Measurements from ENCODE around the gene CCDC136.

Gene CCDC136

GRCh38 chr7:128844777-128845311, 53.1 kb downstream of the CCDC136 start:
- DNase-seq (ENCODE audit: low read depth in 2 of 2) = no peak

DNA sequence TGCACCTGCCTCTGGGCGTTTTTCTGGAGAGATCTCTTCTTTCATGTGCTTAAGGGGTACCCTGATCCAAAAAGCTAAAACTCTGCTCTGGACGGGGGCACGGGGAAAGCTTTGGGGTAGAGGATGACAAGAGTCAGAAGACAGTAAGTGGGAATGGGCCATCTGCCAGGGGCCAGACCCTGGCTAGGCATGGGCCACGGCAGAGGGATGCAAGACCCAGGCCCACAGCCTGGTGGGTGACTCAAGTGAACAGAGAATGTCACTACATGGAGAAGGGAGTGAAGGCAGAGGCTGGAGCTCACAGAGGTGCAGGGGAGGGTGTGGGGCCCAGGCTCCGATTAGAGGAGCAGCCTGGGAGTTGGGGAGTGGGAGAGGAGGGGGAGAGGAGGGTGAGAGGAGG, 53.7 kb downstream of the CCDC136 start:
- DNase-seq (ENCODE audit: low read depth in 2 of 2) = no peak

DNA sequence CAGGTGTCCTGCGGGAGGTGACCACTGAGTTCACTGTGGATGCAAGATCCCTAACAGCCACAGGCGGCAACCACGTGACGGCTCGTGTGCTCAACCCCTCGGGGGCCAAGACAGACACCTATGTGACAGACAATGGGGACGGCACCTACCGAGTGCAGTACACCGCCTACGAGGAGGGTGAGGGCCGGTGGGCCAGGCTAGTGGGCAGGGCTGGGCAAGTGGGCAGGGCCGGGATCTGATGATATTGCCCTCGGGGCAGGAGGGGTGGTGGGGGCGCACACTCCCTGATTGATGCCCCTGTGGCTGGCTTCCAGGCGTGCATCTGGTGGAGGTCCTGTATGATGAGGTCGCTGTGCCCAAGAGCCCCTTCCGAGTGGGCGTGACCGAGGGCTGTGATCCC, 54.2 kb downstream of the CCDC136 start:
- DNase-seq (ENCODE audit: low read depth in 2 of 2) = no peak

- no peak for DNase-seq (ENCODE audit: low read depth in 2 of 2)
These were observed 55.1 kb downstream of the CCDC136 start for GRCh38 chr7:128846781-128847444.

DNA sequence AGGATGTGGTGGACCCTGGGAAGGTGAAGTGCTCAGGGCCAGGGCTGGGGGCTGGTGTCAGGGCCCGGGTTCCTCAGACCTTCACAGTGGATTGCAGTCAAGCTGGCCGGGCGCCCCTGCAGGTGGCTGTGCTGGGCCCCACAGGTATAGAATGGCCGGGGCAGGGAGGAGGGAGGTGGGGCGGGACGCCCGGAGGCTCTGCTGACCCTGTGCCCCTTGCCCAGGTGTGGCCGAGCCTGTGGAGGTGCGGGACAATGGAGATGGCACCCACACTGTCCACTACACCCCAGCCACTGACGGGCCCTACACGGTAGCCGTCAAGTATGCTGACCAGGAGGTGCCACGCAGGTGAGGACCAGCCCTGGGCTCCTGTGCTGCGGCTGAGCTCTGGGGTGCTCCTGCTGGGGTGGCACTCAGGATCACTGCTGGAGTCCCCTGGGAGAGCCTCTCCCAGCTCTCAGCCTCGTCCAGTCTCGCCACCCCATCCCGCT, 56.0 kb downstream of the CCDC136 start:
- DNase-seq (ENCODE audit: low read depth in 2 of 2) = no peak

GRCh38 chr7:128848289-128849155, 56.8 kb downstream of the CCDC136 start:
- no peak for DNase-seq (ENCODE audit: low read depth in 2 of 2)

GRCh38 chr7:128849156-128849515, 57.4 kb downstream of the CCDC136 start:
- no peak for DNase-seq (ENCODE audit: low read depth in 2 of 2)

DNA sequence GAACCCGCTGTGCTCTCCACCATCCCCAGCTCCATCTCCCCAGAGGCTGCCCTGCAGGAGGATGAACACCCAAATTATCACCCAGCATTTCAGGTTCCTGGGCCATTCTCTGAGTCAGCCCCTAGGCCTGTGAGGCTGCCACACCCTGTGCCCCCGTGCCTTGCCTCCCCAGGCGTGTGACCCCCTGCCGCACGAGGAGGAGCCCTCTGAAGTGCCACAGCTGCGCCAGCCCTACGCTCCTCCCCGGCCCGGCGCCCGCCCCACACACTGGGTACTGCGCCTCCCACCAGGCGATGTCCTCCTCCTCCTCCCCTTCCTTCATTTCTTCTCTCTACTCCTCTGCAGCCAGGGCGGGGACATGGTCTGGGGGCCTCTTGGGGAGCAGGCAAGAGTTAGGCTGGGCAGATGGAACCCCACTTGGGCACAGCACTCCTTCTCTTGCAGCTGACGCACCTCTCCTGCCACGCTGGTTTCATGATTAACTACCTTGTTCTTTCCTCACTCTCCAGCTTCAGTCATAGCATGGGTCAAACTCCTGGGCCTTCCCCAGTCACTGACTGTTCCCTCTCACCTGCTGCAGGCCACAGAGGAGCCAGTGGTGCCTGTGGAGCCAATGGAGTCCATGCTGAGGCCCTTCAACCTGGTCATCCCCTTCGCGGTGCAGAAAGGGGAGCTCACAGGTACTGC, 58.2 kb downstream of the CCDC136 start:
- DNase-seq (ENCODE audit: low read depth in 2 of 2) = no peak

DNA sequence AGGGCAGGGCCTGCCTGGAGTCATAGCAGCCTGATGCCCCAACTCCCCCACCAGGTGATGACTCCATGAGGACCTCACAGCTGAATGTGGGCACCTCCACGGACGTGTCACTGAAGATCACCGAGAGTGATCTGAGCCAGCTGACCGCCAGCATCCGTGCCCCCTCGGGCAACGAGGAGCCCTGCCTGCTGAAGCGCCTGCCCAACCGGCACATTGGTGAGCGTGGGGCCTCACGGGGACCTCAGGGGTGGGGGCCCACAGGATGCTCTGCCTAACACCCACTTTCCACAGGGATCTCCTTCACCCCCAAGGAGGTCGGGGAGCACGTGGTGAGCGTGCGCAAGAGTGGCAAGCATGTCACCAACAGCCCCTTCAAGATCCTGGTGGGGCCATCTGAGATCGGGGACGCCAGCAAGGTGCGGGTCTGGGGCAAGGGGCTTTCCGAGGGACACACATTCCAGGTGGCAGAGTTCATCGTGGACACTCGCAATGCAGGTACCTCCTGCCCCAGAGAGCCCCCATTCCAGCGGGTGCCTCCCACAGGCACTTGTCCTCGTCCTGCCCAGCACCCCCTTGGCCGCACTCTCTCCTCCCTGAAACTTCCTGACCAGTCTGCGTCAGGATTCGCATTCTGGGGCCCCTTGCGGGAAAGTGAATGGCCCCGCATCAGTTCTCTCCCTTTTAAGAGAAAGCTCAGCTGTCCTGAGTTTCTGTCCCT, 60.9 kb downstream of the CCDC136 start:
- no peak for DNase-seq (ENCODE audit: low read depth in 2 of 2)

- no peak for DNase-seq (ENCODE audit: low read depth in 2 of 2)
These were observed 62.0 kb downstream of the CCDC136 start for GRCh38 chr7:128853799-128854198.

DNA sequence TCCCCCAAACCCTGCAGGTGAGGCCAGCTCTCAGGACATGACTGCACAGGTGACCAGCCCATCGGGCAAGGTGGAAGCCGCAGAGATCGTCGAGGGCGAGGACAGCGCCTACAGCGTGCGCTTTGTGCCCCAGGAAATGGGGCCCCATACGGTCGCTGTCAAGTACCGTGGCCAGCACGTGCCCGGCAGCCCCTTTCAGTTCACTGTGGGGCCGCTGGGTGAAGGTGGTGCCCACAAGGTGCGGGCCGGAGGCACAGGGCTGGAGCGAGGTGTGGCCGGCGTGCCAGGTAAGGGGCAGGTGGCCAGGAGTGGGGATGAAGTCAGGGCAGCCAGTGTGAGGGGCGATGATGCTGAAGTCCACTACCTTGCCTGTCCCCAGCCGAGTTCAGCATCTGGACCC, 62.6 kb downstream of the CCDC136 start:
- DNase-seq (ENCODE audit: low read depth in 2 of 2) = no peak

DNA sequence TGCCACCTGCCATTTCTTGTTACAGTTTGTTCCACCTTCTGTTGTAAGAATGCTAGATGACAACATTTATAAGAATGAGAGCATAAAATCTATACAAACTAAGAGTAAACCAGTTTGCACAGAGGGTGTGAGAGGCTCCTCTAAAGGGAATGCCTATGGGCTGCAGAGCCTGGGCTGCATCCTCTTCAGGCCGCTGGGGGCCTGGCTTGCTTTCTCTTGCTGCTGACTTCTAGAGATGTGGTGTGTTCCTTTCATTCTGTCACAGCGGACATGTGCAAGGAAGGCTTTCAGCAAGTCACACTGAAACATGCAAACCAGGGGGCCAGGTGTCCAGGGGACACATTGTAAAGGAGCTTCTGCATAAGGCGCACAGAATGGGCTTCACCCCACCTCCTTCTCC, 63.8 kb downstream of the CCDC136 start:
- no peak for DNase-seq (ENCODE audit: low read depth in 2 of 2)

- no peak for DNase-seq (ENCODE audit: low read depth in 2 of 2)
These were observed 64.4 kb downstream of the CCDC136 start for GRCh38 chr7:128856001-128856718.

DNA sequence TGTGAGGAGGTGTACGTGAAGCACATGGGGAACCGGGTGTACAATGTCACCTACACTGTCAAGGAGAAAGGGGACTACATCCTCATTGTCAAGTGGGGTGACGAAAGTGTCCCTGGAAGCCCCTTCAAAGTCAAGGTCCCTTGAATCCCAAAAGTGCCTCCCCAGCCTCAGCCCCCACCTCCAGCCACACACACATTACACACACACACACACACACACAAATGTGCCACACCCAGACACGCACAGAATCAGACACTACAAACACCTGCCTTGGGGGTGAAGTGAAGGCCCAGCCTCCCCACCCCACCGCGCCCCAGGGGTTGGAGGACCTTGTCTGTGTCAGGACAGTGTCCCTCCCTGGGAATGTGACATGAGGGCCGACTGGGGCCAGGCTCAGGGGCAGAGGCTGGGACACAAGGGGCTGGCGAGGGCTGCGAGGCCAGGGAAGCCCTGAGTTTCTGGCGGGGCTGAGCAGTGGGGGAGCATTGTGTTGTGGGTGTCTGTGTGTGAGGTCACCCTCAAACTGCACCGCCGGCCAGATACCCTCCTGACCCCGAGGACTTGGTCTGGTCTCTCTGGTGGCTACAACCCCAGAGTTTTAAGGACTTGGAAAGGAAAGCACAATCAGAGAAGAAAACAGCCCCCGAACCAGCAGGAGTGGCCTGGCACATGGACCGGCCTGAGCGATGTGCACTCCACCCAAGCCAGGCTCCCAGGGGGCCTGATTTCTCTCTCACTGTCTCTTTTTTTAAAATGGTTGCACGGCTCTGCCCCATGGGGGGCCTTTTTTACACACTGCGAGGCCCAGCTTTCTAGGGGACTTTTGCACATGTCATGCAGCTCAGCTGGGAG, 66.8 kb downstream of the CCDC136 start:
- no peak for DNase-seq (ENCODE audit: low read depth in 2 of 2)

GRCh38 chr7:128859232-128860157, 67.7 kb downstream of the CCDC136 start:
- no peak for DNase-seq (ENCODE audit: low read depth in 2 of 2)

GRCh38 chr7:128860158-128861073, 68.6 kb downstream of the CCDC136 start:
- no peak for DNase-seq (ENCODE audit: low read depth in 2 of 2)

DNA sequence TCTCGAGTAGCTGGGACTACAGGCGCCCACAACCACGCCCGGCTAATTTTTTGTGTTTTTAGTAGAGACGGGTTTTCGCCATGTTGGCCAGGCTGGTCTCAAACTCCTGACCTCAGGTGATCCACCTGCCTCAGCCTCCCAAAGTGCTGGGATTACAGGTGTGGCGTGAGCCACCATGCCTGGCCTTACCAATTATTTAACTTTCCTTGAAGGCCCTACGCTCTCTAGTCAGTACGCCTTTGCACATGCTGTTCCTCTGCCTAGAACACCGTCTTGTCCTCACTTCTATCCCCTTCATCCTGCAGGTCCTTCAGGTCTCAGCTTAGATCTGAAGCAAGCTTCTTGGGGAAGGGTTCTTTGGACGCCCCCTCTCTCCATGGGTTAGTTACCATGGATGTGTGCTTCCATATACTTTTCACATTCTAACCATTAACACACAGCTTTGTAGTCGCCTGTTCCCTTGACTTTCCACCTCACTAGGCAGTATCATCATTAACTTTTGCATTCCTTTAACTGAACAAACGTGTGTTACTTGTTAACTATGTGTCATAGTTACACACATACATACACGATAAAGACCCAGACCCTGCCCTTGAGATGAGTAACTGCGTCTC, 70.3 kb downstream of the CCDC136 start:
- no peak for DNase-seq (ENCODE audit: low read depth in 2 of 2)

All from stimulated activated CD4-positive, alpha-beta T cell treated with anti-CD3 and anti-CD28 coated beads, Interleukin-15, amount 100 ng/mL, for 48 hours (primary cell).